ENCODE results near the gene PTGR2. TPM values are rescaled to one million over a fixed set of nuclear protein-coding genes. Genes with fewer than 3 reads are reported as not detected.
"Not testable (repeated sequence)": the region's sequence is repeated elsewhere in the genome, so short reads cannot be mapped to it uniquely, and the experiment has no call there.

PTGR2 gene
- total RNA-seq, 1 experiment from 2014 or later: 14.2 TPM

GRCh38 chr14:73833034-73833433 lies 18.6 kb upstream of the PTGR2 start:
- Histone ChIP-seq H3K9me3 (no peaks in the 10 kb centered on the region), H3K36me3 (ENCODE audit: control insufficient read depth, insufficient read depth, low read length) (no peaks in the 10 kb centered on the region), H3K27me3 (replicated peaks; ENCODE audit: control insufficient read depth, insufficient read depth, low read length) (no peaks in the 10 kb centered on the region), H3K4me3 (ENCODE audit: low read depth, low read length) (no peak overlapping the region), H3K4me1 (peaks cover 31% of the 10 kb centered on the region)
- Mint-ChIP-seq H3K4me1 (ENCODE audit: low read depth, unreplicated experiment) (peaks cover 16% of the 10 kb centered on the region), H3K36me3 (ENCODE audit: insufficient read depth, unreplicated experiment) (no peaks in the 10 kb centered on the region), H3K27me3 (ENCODE audit: insufficient read depth, unreplicated experiment) (no peaks in the 10 kb centered on the region), H3K4me3 (ENCODE audit: unreplicated experiment) (no peak overlapping the region), H3K27ac (ENCODE audit: unreplicated experiment) (no peak overlapping the region), H3K9me3 (ENCODE audit: unreplicated experiment) (no peaks in the 10 kb centered on the region)
- BruUV-seq (replicated peaks): no TSS peak
- intact Hi-C loops (cut with micrococcal nuclease; ENCODE audit: unreplicated experiment): no loop called here
- no peak for DNase-seq
- CTCF ChIA-PET: no interaction called here
- TF ChIP-seq CTCF (IDR thresholded peaks at IDR 0.05; ENCODE audit: insufficient read depth in 1 of 2, low read depth in 1 of 2, low read length in 1 of 2, severe bottlenecking in 1 of 2, unreplicated experiment in 1 of 2): no peak
- POLR2A ChIA-PET: no interaction called here

- Mint-ChIP-seq H3K27me3 (ENCODE audit: insufficient read depth, unreplicated experiment) (no peaks in the 10 kb centered on the region), H3K9me3 (ENCODE audit: unreplicated experiment) (no peaks in the 10 kb centered on the region), H3K27ac (ENCODE audit: unreplicated experiment) (no peak overlapping the region), H3K4me1 (ENCODE audit: low read depth, unreplicated experiment) (peaks cover 17% of the 10 kb centered on the region), H3K36me3 (ENCODE audit: insufficient read depth, unreplicated experiment) (no peaks in the 10 kb centered on the region), H3K4me3 (ENCODE audit: unreplicated experiment) (no peak overlapping the region)
- no peak overlapping the region for H3K4me3 ChIP-seq (ENCODE audit: low read depth, low read length)
- no peaks in the 10 kb centered on the region for H3K9me3 ChIP-seq
- no peaks in the 10 kb centered on the region for H3K27me3 ChIP-seq (replicated peaks; ENCODE audit: control insufficient read depth, insufficient read depth, low read length)
- POLR2A ChIA-PET: no interaction called here
- no TSS peak for BruUV-seq (replicated peaks)
- H3K4me1 ChIP-seq: peaks cover 38% of the 10 kb centered on the region
- DNase-seq: no peak
- H3K36me3 ChIP-seq (ENCODE audit: control insufficient read depth, insufficient read depth, low read length): no peaks in the 10 kb centered on the region
- intact Hi-C loops (cut with micrococcal nuclease; ENCODE audit: unreplicated experiment): no loop called here
- CTCF ChIA-PET: no interaction called here
- no peak for TF ChIP-seq CTCF (IDR thresholded peaks at IDR 0.05; ENCODE audit: insufficient read depth in 1 of 2, low read depth in 1 of 2, low read length in 1 of 2, severe bottlenecking in 1 of 2, unreplicated experiment in 1 of 2)
These were observed 17.9 kb upstream of the PTGR2 start for GRCh38 chr14:73833530-73834260.

GRCh38 chr14:73834261-73834625 lies 17.4 kb upstream of the PTGR2 start:
- no peaks in the 10 kb centered on the region for H3K9me3 ChIP-seq
- Mint-ChIP-seq H3K4me1 (ENCODE audit: low read depth, unreplicated experiment) (peaks cover 23% of the 10 kb centered on the region), H3K27me3 (ENCODE audit: insufficient read depth, unreplicated experiment) (no peaks in the 10 kb centered on the region), H3K27ac (ENCODE audit: unreplicated experiment) (no peak overlapping the region), H3K4me3 (ENCODE audit: unreplicated experiment) (no peak overlapping the region), H3K36me3 (ENCODE audit: insufficient read depth, unreplicated experiment) (no peaks in the 10 kb centered on the region), H3K9me3 (ENCODE audit: unreplicated experiment) (no peaks in the 10 kb centered on the region)
- no TSS peak for BruUV-seq (replicated peaks)
- H3K36me3 ChIP-seq (ENCODE audit: control insufficient read depth, insufficient read depth, low read length): no peaks in the 10 kb centered on the region
- H3K4me1 ChIP-seq: peaks cover 44% of the 10 kb centered on the region
- TF ChIP-seq CTCF (IDR thresholded peaks at IDR 0.05; ENCODE audit: insufficient read depth in 1 of 2, low read depth in 1 of 2, low read length in 1 of 2, severe bottlenecking in 1 of 2, unreplicated experiment in 1 of 2): no peak
- H3K27me3 ChIP-seq (replicated peaks; ENCODE audit: control insufficient read depth, insufficient read depth, low read length): no peaks in the 10 kb centered on the region
- intact Hi-C loops (cut with micrococcal nuclease; ENCODE audit: unreplicated experiment): no loop called here
- POLR2A ChIA-PET: no interaction called here
- DNase-seq: no peak
- CTCF ChIA-PET: no interaction called here
- H3K4me3 ChIP-seq (ENCODE audit: low read depth, low read length): no peak overlapping the region

- not testable (repeated sequence) for H3K9me3 ChIP-seq; H3K9me3 Mint-ChIP-seq (ENCODE audit: unreplicated experiment); H3K36me3 Mint-ChIP-seq (ENCODE audit: insufficient read depth, unreplicated experiment); H3K4me3 ChIP-seq (ENCODE audit: low read depth, low read length); H3K27me3 Mint-ChIP-seq (ENCODE audit: insufficient read depth, unreplicated experiment); H3K36me3 ChIP-seq (ENCODE audit: control insufficient read depth, insufficient read depth, low read length); H3K27me3 ChIP-seq (replicated peaks; ENCODE audit: control insufficient read depth, insufficient read depth, low read length)
- ChIA-PET POLR2A (interaction anchor here (0.6 to 3.1 kb wide), 6 partner anchors 11 to 208 kb away, joined by 4 to 21 read pairs (median 6); partner anchors contain the start of genes PTGR2 and ZNF410), CTCF (interaction anchor here (0.5 to 1.2 kb wide), 2 partner anchors 85 to 176 kb away, joined by 3 to 5 read pairs; no protein-coding TSS in a partner anchor)
- peak; percentile 86 for DNase-seq
- peaks cover 18% of the 10 kb centered on the region for H3K4me1 Mint-ChIP-seq (ENCODE audit: low read depth, unreplicated experiment)
- peaks cover 36% of the 10 kb centered on the region for H3K4me1 ChIP-seq
- TSS peak; percentile 92 for BruUV-seq (replicated peaks)
- peak overlapping the region; percentile 29 for H3K4me3 Mint-ChIP-seq (ENCODE audit: unreplicated experiment)
- intact Hi-C loops (cut with micrococcal nuclease; ENCODE audit: unreplicated experiment): loop anchor here (1.0 to 5.0 kb wide), 2 partner anchors 13 to 49 kb away; partner anchors contain the start of genes PTGR2 and ZNF410
- peak overlapping the region; percentile 82 for H3K27ac Mint-ChIP-seq (ENCODE audit: unreplicated experiment)
These were observed 13.2 kb upstream of the PTGR2 start for GRCh38 chr14:73838293-73839034.

All from Caco-2 (cell line).